COLO829 (cell line): ENCODE measurements around the gene RGS19.
"Not testable (repeated sequence)": the region's sequence is repeated elsewhere in the genome, so short reads cannot be mapped to it uniquely, and the experiment has no call there.

Experiments
- DNase-seq: peaks from one replicate; pipeline ENCODE4 v3.0.0; 2012; ENCODE audit warnings: low spot score

The RGS19 gene

GRCh38 chr20:64095455-64095854, 16.1 kb upstream of the RGS19 start:
- DNase-seq, result no peak

- no peak for DNase-seq
Observed at GRCh38 chr20:64093013-64093503, 13.7 kb upstream of the RGS19 start.

GRCh38 chr20:64092258-64093012, 13.1 kb upstream of the RGS19 start:
- DNase-seq, result no peak

- no peak for DNase-seq
Observed at GRCh38 chr20:64091770-64092169, 12.5 kb upstream of the RGS19 start.

GRCh38 chr20:64091340-64091739, 12.0 kb upstream of the RGS19 start:
- DNase-seq, result no peak

GRCh38 chr20:64090165-64090564, 10.8 kb upstream of the RGS19 start:
- no peak for DNase-seq

GRCh38 chr20:64088586-64088985, 9.3 kb upstream of the RGS19 start:
- DNase-seq, result not testable (repeated sequence)

GRCh38 chr20:64087226-64087825, 8.0 kb upstream of the RGS19 start:
- DNase-seq, result not testable (repeated sequence)

GRCh38 chr20:64086801-64087200, 7.5 kb upstream of the RGS19 start:
- no peak for DNase-seq

GRCh38 chr20:64084685-64085152, 5.4 kb upstream of the RGS19 start:
- no peak for DNase-seq

GRCh38 chr20:64083804-64084684, 4.7 kb upstream of the RGS19 start, which contains the start of gene LKAAEAR1:
Gene LKAAEAR1 (minus strand): TSS chr20:64084398. CDS start chr20:64084219, 179 bp downstream.
- DNase-seq, result no peak

- DNase-seq, result no peak
Observed at GRCh38 chr20:64083378-64083803, 4.1 kb upstream of the RGS19 start.

- no peak for DNase-seq
Observed at GRCh38 chr20:64082820-64083377, 3.6 kb upstream of the RGS19 start.

GRCh38 chr20:64082126-64082731, 2.9 kb upstream of the RGS19 start:
- DNase-seq, result no peak

- DNase-seq, result no peak
Observed at GRCh38 chr20:64081624-64081964, 2.3 kb upstream of the RGS19 start.

GRCh38 chr20:64080813-64081623, 1.7 kb upstream of the RGS19 start:
- no peak for DNase-seq

GRCh38 chr20:64080013-64080812, 895 bp upstream of the RGS19 start, which contains the start of gene OPRL1:
Gene OPRL1 (plus strand): TSS chr20:64080082. CDS start chr20:64092721, 12,639 bp downstream.
- no peak for DNase-seq

GRCh38 chr20:64078934-64079272, 415 bp downstream of the RGS19 start:
- no peak for DNase-seq

GRCh38 chr20:64077876-64078551, 1.3 kb downstream of the RGS19 start:
- DNase-seq, result no peak

- DNase-seq, result no peak
Observed at GRCh38 chr20:64077541-64077875, 1.8 kb downstream of the RGS19 start.
